Erythroblast (primary cell): ENCODE measurements around the gene ABHD6.

Experiments used
- GATA1 ChIP-seq: IDR thresholded peaks from 2 replicates; pipeline ENCODE4 v1.6.1; 2011; ENCODE audit warnings: low read depth, mild to moderate bottlenecking, control low read depth, low read length, moderate library complexity
- POLR2A ChIP-seq: IDR thresholded peaks from 2 replicates; pipeline ENCODE4 v1.6.1; 2011; ENCODE audit warnings: mild to moderate bottlenecking, low read length

GRCh38 chr3:58207954-58208353 lies 29.6 kb upstream of the ABHD6 start:
- no peak for TF ChIP-seq POLR2A
- TF ChIP-seq GATA1, result no peak
